Hepatocyte (in vitro differentiated cells): Measurements from ENCODE around the gene NFKB2. TPM values are rescaled to one million over a fixed set of nuclear protein-coding genes. Genes with fewer than 3 reads are reported as not detected.

ENCODE experiments used
- DNase-seq: peaks from one replicate; pipeline ENCODE4 v3.0.0-alpha.2; 2016; ENCODE audit warnings: low spot score
- H2AFZ ChIP-seq: fragments of 200-600 bp; sonication (generic); 2 replicates; pipeline ENCODE4 v1.6.0; 2016; ENCODE audit warnings: antibody characterized with exemption, mild to moderate bottlenecking
- H3K27ac ChIP-seq: fragments of 200-600 bp; sonication (generic); 2 replicates; pipeline ENCODE4 v1.5.1; 2016; ENCODE audit warnings: mild to moderate bottlenecking
- H3K27me3 ChIP-seq: fragments of 200-600 bp; sonication (generic); 2 replicates; pipeline ENCODE4 v1.6.1; 2016
- H3K36me3 ChIP-seq: fragments of 200-600 bp; sonication (generic); replicated peaks from 2 replicates; pipeline ENCODE4 v1.5.1; 2016; ENCODE audit warnings: low read depth; ENCODE audit not compliant: insufficient read depth
- H3K4me1 ChIP-seq: fragments of 200-600 bp; sonication (generic); 2 replicates; pipeline ENCODE4 v1.5.1; 2016; ENCODE audit warnings: mild to moderate bottlenecking, moderate library complexity; ENCODE audit not compliant: insufficient read depth
- H3K4me2 ChIP-seq: fragments of 200-600 bp; sonication (generic); 2 replicates; pipeline ENCODE4 v1.6.0; 2016
- H3K4me3 ChIP-seq: fragments of 200-600 bp; sonication (generic); 2 replicates; pipeline ENCODE4 v1.5.1; 2016; ENCODE audit warnings: mild to moderate bottlenecking
- H3K79me2 ChIP-seq: fragments of 200-600 bp; sonication (generic); 2 replicates; pipeline ENCODE4 v1.6.0; 2017; ENCODE audit warnings: mild to moderate bottlenecking
- H3K9me2 ChIP-seq: fragments of 200-600 bp; sonication (generic); replicated peaks from 2 replicates; pipeline ENCODE4 v1.6.0; 2017; ENCODE audit warnings: mild to moderate bottlenecking; ENCODE audit not compliant: insufficient read depth
- H3K9me3 ChIP-seq: fragments of 200-600 bp; sonication (generic); 2 replicates; pipeline ENCODE4 v1.5.1; 2016; ENCODE audit warnings: low read depth, mild to moderate bottlenecking
- H4K20me1 ChIP-seq: fragments of 200-600 bp; sonication (generic); 2 replicates; pipeline ENCODE4 v1.6.0; 2016; ENCODE audit warnings: mild to moderate bottlenecking; ENCODE audit not compliant: insufficient read depth, poor library complexity, severe bottlenecking
- CTCF ChIP-seq: fragments of 200-600 bp; sonication (generic); IDR thresholded peaks from 2 replicates; pipeline ENCODE4 v1.5.1; 2016; ENCODE audit warnings: antibody characterized with exemption, mild to moderate bottlenecking; ENCODE audit not compliant: poor library complexity
- EZH2 ChIP-seq: fragments of 200-600 bp; sonication (generic); IDR thresholded peaks from 2 replicates; pipeline ENCODE4 v1.6.1; 2016; ENCODE audit warnings: antibody characterized with exemption, mild to moderate bottlenecking, borderline replicate concordance
- EZH2phosphoT487 ChIP-seq: fragments of 200-600 bp; sonication (generic); IDR thresholded peaks from one replicate; pipeline ENCODE4 v1.6.1; 2018; ENCODE audit warnings: antibody characterized with exemption, mild to moderate bottlenecking, low read depth, moderate library complexity; ENCODE audit not compliant: unreplicated experiment, severe bottlenecking
- WGBS: methylation state at CpG from one replicate; pipeline ENCODE4 v1.1.6; 2016; ENCODE audit warnings: low lambda C conversion rate; ENCODE audit errors: missing lambda C conversion rate; 5-methylcytosine and 5-hydroxymethylcytosine counted together
- polyA plus RNA-seq: library from polyadenylated mRNA; unstranded; fragments of >200 nt; fragmentation: Nextera tagmentation; extraction: Ambion mirVana; gene quantifications from 2 replicates; pipeline ENCODE4 v1.2.1, GENCODE V29; 2016
- total RNA-seq: library from RNA; depleted of rRNA; stranded (reverse); fragments of >200 nt; gene quantifications from 2 replicates; pipeline ENCODE4 v1.2.3, GENCODE V29; 2014

The NFKB2 gene
- total and polyA plus RNA-seq, 2 experiments from 2014 or later: 23.2 to 27.4 TPM

GRCh38 chr10:102379383-102379782 lies 16.1 kb upstream of the NFKB2 start:
- H3K36me3 ChIP-seq: no peaks in the 10 kb centered on the region
- no peak for TF ChIP-seq EZH2
- TF ChIP-seq CTCF: no peak
- TF ChIP-seq EZH2phosphoT487: no peak
- DNase-seq: no peak

DNA sequence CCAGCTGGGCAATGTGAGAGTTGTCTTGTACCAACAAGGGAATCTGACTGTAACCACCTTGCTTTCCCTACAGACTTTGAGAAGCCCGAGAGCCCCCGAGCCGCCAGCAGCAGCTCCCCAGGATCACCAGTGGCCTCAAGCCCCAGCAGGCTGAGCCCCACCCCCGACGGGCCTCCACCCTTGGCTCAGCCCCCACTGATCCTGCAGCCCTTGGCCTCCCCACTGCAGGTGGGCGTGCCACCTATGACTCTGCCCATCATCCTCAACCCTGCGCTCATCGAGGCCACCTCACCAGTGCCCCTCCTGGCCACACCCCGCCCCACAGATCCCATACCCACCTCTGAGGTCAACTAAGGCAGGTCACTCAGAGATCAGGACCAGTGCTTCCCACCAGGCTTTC lies 13.5 kb upstream of the NFKB2 start:
- Histone ChIP-seq H4K20me1 (no peaks in the 10 kb centered on the region), H3K4me2 (no peak overlapping the region), H3K4me3 (no peak overlapping the region), H3K27me3 (no peaks in the 10 kb centered on the region), H3K27ac (no peak overlapping the region), H3K4me1 (no peaks in the 10 kb centered on the region), H3K79me2 (no peaks in the 10 kb centered on the region), H3K9me3 (no peaks in the 10 kb centered on the region), H2AFZ (no peak overlapping the region), H3K36me3 (no peaks in the 10 kb centered on the region), H3K9me2 (no peaks in the 10 kb centered on the region)
- DNase-seq: no peak
- WGBS: 95% methylated on average over 9 of the region's 9 CpGs
- TF ChIP-seq CTCF: no peak
- TF ChIP-seq EZH2phosphoT487: no peak
- TF ChIP-seq EZH2: no peak

More at GRCh38 chr10:102379383-102379782, 16.1 kb upstream of the NFKB2 start:
- Histone ChIP-seq H2AFZ (no peak overlapping the region), H3K4me1 (no peaks in the 10 kb centered on the region), H3K79me2 (no peaks in the 10 kb centered on the region), H3K9me3 (no peaks in the 10 kb centered on the region), H3K4me3 (no peak overlapping the region), H4K20me1 (no peaks in the 10 kb centered on the region), H3K27ac (no peak overlapping the region), H3K4me2 (no peak overlapping the region), H3K9me2 (no peaks in the 10 kb centered on the region), H3K27me3 (no peaks in the 10 kb centered on the region)
- 99% methylated on average over 6 of the region's 6 CpGs for WGBS

GRCh38 chr10:102382871-102383270 lies 12.6 kb upstream of the NFKB2 start:
- DNase-seq: no peak
- TF ChIP-seq EZH2phosphoT487: no peak
- TF ChIP-seq CTCF: no peak
- TF ChIP-seq EZH2: no peak
- no peaks in the 10 kb centered on the region for H3K79me2 ChIP-seq
- no peak overlapping the region for H3K4me2 ChIP-seq
- H3K4me1 ChIP-seq: no peaks in the 10 kb centered on the region
- no peaks in the 10 kb centered on the region for H3K27me3 ChIP-seq
- no peaks in the 10 kb centered on the region for H3K9me3 ChIP-seq
- H3K36me3 ChIP-seq: no peaks in the 10 kb centered on the region
- 89% methylated on average over 8 of the region's 8 CpGs for WGBS
- no peak overlapping the region for H3K4me3 ChIP-seq
- H4K20me1 ChIP-seq: no peaks in the 10 kb centered on the region
- H2AFZ ChIP-seq: no peak overlapping the region
- no peak overlapping the region for H3K27ac ChIP-seq
- no peaks in the 10 kb centered on the region for H3K9me2 ChIP-seq

GRCh38 chr10:102384053-102384452 lies 11.5 kb upstream of the NFKB2 start:
- H3K27ac ChIP-seq: no peak overlapping the region
- TF ChIP-seq EZH2phosphoT487 (no peak), EZH2 (no peak), CTCF (peak; percentile 25)
- H3K9me2 ChIP-seq: no peaks in the 10 kb centered on the region
- no peaks in the 10 kb centered on the region for H3K27me3 ChIP-seq
- H3K4me1 ChIP-seq: no peaks in the 10 kb centered on the region
- H3K9me3 ChIP-seq: no peaks in the 10 kb centered on the region
- no peaks in the 10 kb centered on the region for H3K79me2 ChIP-seq
- H3K36me3 ChIP-seq: no peaks in the 10 kb centered on the region
- H3K4me2 ChIP-seq: no peak overlapping the region
- no peak overlapping the region for H2AFZ ChIP-seq
- H3K4me3 ChIP-seq: no peak overlapping the region
- DNase-seq: no peak
- 50% methylated on average over 6 of the region's 6 CpGs for WGBS
- H4K20me1 ChIP-seq: no peaks in the 10 kb centered on the region
